Measurements from ENCODE around the gene S1PR2.

S1PR2 gene

GRCh38 chr19:10251792-10252694 is 20.9 kb upstream of the S1PR2 start, which contains the start of gene MRPL4:
Gene MRPL4, plus strand, starts transcription at chr19:10252214. Its CDS starts 40 bp downstream, at chr19:10252254.
- H4K8ac ChIP-seq (ENCODE audit: low read depth, low read length), result peak within 1 kb of the TSS; percentile 84
- peak within 1 kb of the TSS; percentile 37 for H2BK5ac ChIP-seq (ENCODE audit: low read depth, low read length, poor library complexity)
- H3K27ac ChIP-seq (ENCODE audit: low read depth, low read length), result no peak within 1 kb of the TSS
- H3K4me2 ChIP-seq (ENCODE audit: low read length), result peak within 1 kb of the TSS; percentile 90
- no peaks in the 10 kb centered on the region for H3K9me3 ChIP-seq (ENCODE audit: insufficient read depth, low read depth, low read length)
- WGBS (ENCODE audit: extremely low coverage, insufficient coverage, insufficient read length), result no CpG with 5 or more reads among the region's 77 CpGs
- peaks cover 7% of the 10 kb centered on the region for H3K79me1 ChIP-seq (ENCODE audit: low read length)
- peaks cover 14 to 22% of the 10 kb centered on the region in 2 experiments for H3K36me3 ChIP-seq (ENCODE audit: control insufficient read depth in 1 of 2, insufficient read depth in 2 of 2, low read length in 2 of 2)
- H3K9ac ChIP-seq (ENCODE audit: low read length), result peak within 1 kb of the TSS; percentile 91
- H2BK12ac ChIP-seq (ENCODE audit: low read length), result no peak within 1 kb of the TSS
- DNase-seq, result peak; percentile 98 to 99
- H3K4ac ChIP-seq (ENCODE audit: low read depth, low read length), result peak within 1 kb of the TSS; percentile 77
- peak within 1 kb of the TSS; percentile 95 for H3K4me3 ChIP-seq (ENCODE audit: low read depth, low read length)
- H2AK5ac ChIP-seq (ENCODE audit: low read length), result no peak within 1 kb of the TSS
- H3K79me2 ChIP-seq (ENCODE audit: control insufficient read depth, insufficient read depth, low read length, poor library complexity), result peaks cover 3% of the 10 kb centered on the region
- H3K18ac ChIP-seq (ENCODE audit: low read length), result peak within 1 kb of the TSS; percentile 47
- peaks cover 0 to 3% of the 10 kb centered on the region in 2 experiments for H3K4me1 ChIP-seq (ENCODE audit: control insufficient read depth in 1 of 2, insufficient read depth in 2 of 2, low read length in 2 of 2)
- H3K14ac ChIP-seq (ENCODE audit: low read length), result peak within 1 kb of the TSS; percentile 54
- peak within 1 kb of the TSS; percentile 37 for H2BK120ac ChIP-seq (ENCODE audit: insufficient read depth, low read length, poor library complexity)
- H3K23ac ChIP-seq (ENCODE audit: low read length), result no peak within 1 kb of the TSS
- peak within 1 kb of the TSS; percentile 72 for H4K91ac ChIP-seq (ENCODE audit: low read depth, low read length)
- H2AFZ ChIP-seq (ENCODE audit: insufficient read depth, low read length, poor library complexity), result peak within 1 kb of the TSS; percentile 74
- peak within 1 kb of the TSS; percentile 85 for H4K12ac ChIP-seq (ENCODE audit: low read depth, low read length)
- no peaks in the 10 kb centered on the region for H3K27me3 ChIP-seq (ENCODE audit: insufficient read depth, low read length)

GRCh38 chr19:10246511-10246910 is 15.4 kb upstream of the S1PR2 start:
- H3K79me2 ChIP-seq (ENCODE audit: control insufficient read depth, insufficient read depth, low read length, poor library complexity), result no peaks in the 10 kb centered on the region
- H3K9ac ChIP-seq (ENCODE audit: low read length), result no peak overlapping the region
- H3K4ac ChIP-seq (ENCODE audit: low read depth, low read length), result no peak overlapping the region
- no peak overlapping the region for H2BK12ac ChIP-seq (ENCODE audit: low read length)
- H4K91ac ChIP-seq (ENCODE audit: low read depth, low read length), result no peak overlapping the region
- no peak overlapping the region for H2BK120ac ChIP-seq (ENCODE audit: insufficient read depth, low read length, poor library complexity)
- no peaks in the 10 kb centered on the region for H3K9me3 ChIP-seq (ENCODE audit: insufficient read depth, low read depth, low read length)
- no peaks in the 10 kb centered on the region for H3K36me3 ChIP-seq (ENCODE audit: control insufficient read depth in 1 of 2, insufficient read depth in 2 of 2, low read length in 2 of 2)
- no peak overlapping the region for H2BK5ac ChIP-seq (ENCODE audit: low read depth, low read length, poor library complexity)
- H3K27ac ChIP-seq (ENCODE audit: low read depth, low read length), result no peak overlapping the region
- no peaks in the 10 kb centered on the region for H3K27me3 ChIP-seq (ENCODE audit: insufficient read depth, low read length)
- no peak overlapping the region for H4K8ac ChIP-seq (ENCODE audit: low read depth, low read length)
- no peak overlapping the region for H4K12ac ChIP-seq (ENCODE audit: low read depth, low read length)
- peaks cover 5 to 13% of the 10 kb centered on the region in 2 experiments for H3K4me1 ChIP-seq (ENCODE audit: control insufficient read depth in 1 of 2, insufficient read depth in 2 of 2, low read length in 2 of 2)
- H2AFZ ChIP-seq (ENCODE audit: insufficient read depth, low read length, poor library complexity), result no peak overlapping the region
- no peak for DNase-seq
- H3K79me1 ChIP-seq (ENCODE audit: low read length), result no peaks in the 10 kb centered on the region
- no peak overlapping the region for H3K4me3 ChIP-seq (ENCODE audit: low read depth, low read length)
- H3K18ac ChIP-seq (ENCODE audit: low read length), result no peak overlapping the region
- no peak overlapping the region for H3K14ac ChIP-seq (ENCODE audit: low read length)
- no CpG with 5 or more reads among the region's 6 CpGs for WGBS (ENCODE audit: extremely low coverage, insufficient coverage, insufficient read length)
- H3K23ac ChIP-seq (ENCODE audit: low read length), result no peak overlapping the region
- H2AK5ac ChIP-seq (ENCODE audit: low read length), result no peak overlapping the region
- H3K4me2 ChIP-seq (ENCODE audit: low read length), result no peak overlapping the region

GRCh38 chr19:10245189-10245939 is 14.2 kb upstream of the S1PR2 start:
- H3K23ac ChIP-seq (ENCODE audit: low read length), result no peak overlapping the region
- no peaks in the 10 kb centered on the region for H3K79me2 ChIP-seq (ENCODE audit: control insufficient read depth, insufficient read depth, low read length, poor library complexity)
- WGBS (ENCODE audit: extremely low coverage, insufficient coverage, insufficient read length), result 100% methylated on average over 1 of the region's 9 CpGs
- no peak overlapping the region for H3K4ac ChIP-seq (ENCODE audit: low read depth, low read length)
- peak overlapping the region; percentile 80 for H2AK5ac ChIP-seq (ENCODE audit: low read length)
- H3K18ac ChIP-seq (ENCODE audit: low read length), result no peak overlapping the region
- H3K4me1 ChIP-seq (ENCODE audit: control insufficient read depth in 1 of 2, insufficient read depth in 2 of 2, low read length in 2 of 2), result peaks cover 5 to 13% of the 10 kb centered on the region in 2 experiments
- DNase-seq, result peak; percentile 76 to 82
- H2BK12ac ChIP-seq (ENCODE audit: low read length), result peak overlapping the region; percentile 81
- no peak overlapping the region for H3K4me3 ChIP-seq (ENCODE audit: low read depth, low read length)
- H4K91ac ChIP-seq (ENCODE audit: low read depth, low read length), result no peak overlapping the region
- H3K36me3 ChIP-seq (ENCODE audit: control insufficient read depth in 1 of 2, insufficient read depth in 2 of 2, low read length in 2 of 2), result no peaks in the 10 kb centered on the region
- no peak overlapping the region for H2BK120ac ChIP-seq (ENCODE audit: insufficient read depth, low read length, poor library complexity)
- H2BK5ac ChIP-seq (ENCODE audit: low read depth, low read length, poor library complexity), result peak overlapping the region; percentile 59
- no peaks in the 10 kb centered on the region for H3K79me1 ChIP-seq (ENCODE audit: low read length)
- no peak overlapping the region for H3K4me2 ChIP-seq (ENCODE audit: low read length)
- H3K27me3 ChIP-seq (ENCODE audit: insufficient read depth, low read length), result no peaks in the 10 kb centered on the region
- H3K27ac ChIP-seq (ENCODE audit: low read depth, low read length), result no peak overlapping the region
- H3K9ac ChIP-seq (ENCODE audit: low read length), result no peak overlapping the region
- no peak overlapping the region for H4K12ac ChIP-seq (ENCODE audit: low read depth, low read length)
- H3K9me3 ChIP-seq (ENCODE audit: insufficient read depth, low read depth, low read length), result no peaks in the 10 kb centered on the region
- H4K8ac ChIP-seq (ENCODE audit: low read depth, low read length), result peak overlapping the region; percentile 57
- H3K14ac ChIP-seq (ENCODE audit: low read length), result no peak overlapping the region
- H2AFZ ChIP-seq (ENCODE audit: insufficient read depth, low read length, poor library complexity), result no peak overlapping the region

- Histone ChIP-seq H3K4me3 (ENCODE audit: low read depth, low read length) (no peak overlapping the region), H2AFZ (ENCODE audit: insufficient read depth, low read length, poor library complexity) (no peak overlapping the region)
- WGBS (ENCODE audit: extremely low coverage, insufficient coverage, insufficient read length), result no CpG with 5 or more reads among the region's 7 CpGs
These were observed 12.5 kb upstream of the S1PR2 start for GRCh38 chr19:10243606-10244005.

More at GRCh38 chr19:10243606-10244005, 12.5 kb upstream of the S1PR2 start:
- no peak overlapping the region for H3K4ac ChIP-seq (ENCODE audit: low read depth, low read length)
- no peak overlapping the region for H4K91ac ChIP-seq (ENCODE audit: low read depth, low read length)
- H3K4me2 ChIP-seq (ENCODE audit: low read length), result no peak overlapping the region
- H3K36me3 ChIP-seq (ENCODE audit: control insufficient read depth in 1 of 2, insufficient read depth in 2 of 2, low read length in 2 of 2), result no peaks in the 10 kb centered on the region
- H4K8ac ChIP-seq (ENCODE audit: low read depth, low read length), result no peak overlapping the region
- H2BK120ac ChIP-seq (ENCODE audit: insufficient read depth, low read length, poor library complexity), result no peak overlapping the region
- no peak overlapping the region for H4K12ac ChIP-seq (ENCODE audit: low read depth, low read length)
- no peaks in the 10 kb centered on the region for H3K9me3 ChIP-seq (ENCODE audit: insufficient read depth, low read depth, low read length)
- H3K18ac ChIP-seq (ENCODE audit: low read length), result no peak overlapping the region
- H3K9ac ChIP-seq (ENCODE audit: low read length), result no peak overlapping the region
- H3K79me2 ChIP-seq (ENCODE audit: control insufficient read depth, insufficient read depth, low read length, poor library complexity), result no peaks in the 10 kb centered on the region
- no peak overlapping the region for H2AK5ac ChIP-seq (ENCODE audit: low read length)
- H3K23ac ChIP-seq (ENCODE audit: low read length), result no peak overlapping the region
- no peaks in the 10 kb centered on the region for H3K27me3 ChIP-seq (ENCODE audit: insufficient read depth, low read length)
- no peak overlapping the region for H2BK5ac ChIP-seq (ENCODE audit: low read depth, low read length, poor library complexity)
- DNase-seq, result no peak
- peaks cover 5 to 13% of the 10 kb centered on the region in 2 experiments for H3K4me1 ChIP-seq (ENCODE audit: control insufficient read depth in 1 of 2, insufficient read depth in 2 of 2, low read length in 2 of 2)
- no peak overlapping the region for H3K14ac ChIP-seq (ENCODE audit: low read length)
- no peaks in the 10 kb centered on the region for H3K79me1 ChIP-seq (ENCODE audit: low read length)
- no peak overlapping the region for H2BK12ac ChIP-seq (ENCODE audit: low read length)
- H3K27ac ChIP-seq (ENCODE audit: low read depth, low read length), result no peak overlapping the region

Measured in trophoblast cell (in vitro differentiated cells and primary cell).